ENCODE measurements around the gene RAPGEF1.

GRCh38 chr9:131624636-131625507 lies 115.0 kb downstream of the RAPGEF1 start:
- TF ChIP-seq CTCF (conservative IDR thresholded peaks at IDR 0.05; ENCODE audit: low read depth, low read length) (no peak), EZH2 (IDR thresholded peaks at IDR 0.05; ENCODE audit: borderline replicate concordance, low read depth, low read length, poor library complexity, severe bottlenecking) (no peak)

Data from A673 (cell line).